Gastrocnemius medialis (tissue), 4 donors: Measurements from ENCODE around the gene CPSF3. TPM values are rescaled to one million over a fixed set of nuclear protein-coding genes. Genes with fewer than 3 reads are reported as not detected.

Experiments
- ATAC-seq, 2 donors: fragments of 150-250 bp; one replicate each; pipeline ENCODE4 v1.9.1; 2016
- DNase-seq, 2 donors: peaks; one replicate each; pipeline ENCODE4 v3.0.0-alpha.2; 2019
- H3K27ac ChIP-seq, 4 donors: fragments of 200-600 bp; sonication (generic); 1 replicate in 1 of 4; 2 replicates in 3 of 4; pipeline ENCODE4 v1.5.1; 2016 to 2018; ENCODE audit warnings: mild to moderate bottlenecking in 2 of 4, moderate library complexity in 1 of 4
- H3K27me3 ChIP-seq, 3 donors: fragments of 200-600 bp; sonication (generic) in 2 of 3; 1 replicate in 1 of 3; 2 replicates in 2 of 3; pipeline versions ENCODE4 v1.5.1 to v1.6.0; 2016 to 2019; ENCODE audit warnings: mild to moderate bottlenecking in 1 of 3, moderate library complexity in 1 of 3
- H3K36me3 ChIP-seq, 2 donors: fragments of 200-600 bp; sonication (generic) in 1 of 2; one replicate each; pipeline ENCODE4 v1.5.1; 2017 to 2018
- H3K4me1 ChIP-seq, 2 donors: fragments of 200-600 bp; sonication (generic) in 1 of 2; one replicate each; pipeline ENCODE4 v1.5.1; 2016 to 2017; ENCODE audit warnings: mild to moderate bottlenecking in 2 of 2
- H3K4me3 ChIP-seq, 4 donors: fragments of 200-600 bp; sonication (generic) in 3 of 4; 1 replicate in 1 of 4; 2 replicates in 3 of 4; pipeline ENCODE4 v1.5.1; 2016 to 2019; ENCODE audit warnings: mild to moderate bottlenecking in 2 of 4
- H3K9me3 ChIP-seq, 3 donors: fragments of 200-600 bp; sonication (generic) in 2 of 3; 1 replicate in 1 of 3; 2 replicates in 2 of 3; pipeline ENCODE4 v1.5.1; 2016 to 2019
- POLR2A ChIP-seq, 2 donors: fragments of 450-650 bp; IDR thresholded peaks; one replicate each; pipeline ENCODE4 v1.6.1; 2017; ENCODE audit warnings: antibody characterized with exemption in 2 of 2, mild to moderate bottlenecking in 2 of 2, moderate library complexity in 2 of 2
- in situ Hi-C, 4 donors: fragments of 200-750 bp; cut with MboI; loops; one replicate each; pipeline versions ENCODE4 v1.15.0 to v1.8.0; 2017; ENCODE audit warnings: low sequenced_read_pairs in 4 of 4
- intact Hi-C: fragments of 100-400 bp; cut with DNase I; formaldehyde crosslinking; loops from one replicate; pipeline ENCODE4 v1.15.1; 2023; ENCODE audit warnings: low total_unique reads
- total RNA-seq, 4 donors: library from RNA; depleted of rRNA; stranded (reverse); fragments of >200 nt; gene quantifications; one replicate each; pipeline versions ENCODE4 v1.1.0 to v1.2.3, GENCODE V29; 2016
- TF ChIP-seq, protein P1 (sequence below), 5 experiments: fragments of 450-650 bp in 3 of 5; fragments of 200-600 bp in 2 of 5; sonication (generic) in 2 of 5; IDR thresholded peaks in 4 of 5; conservative IDR thresholded peaks in 1 of 5; 1 replicate in 4 of 5; 2 replicates in 1 of 5; pipeline ENCODE4 v1.5.1; 2016 to 2019; ENCODE audit warnings: antibody characterized with exemption in 5 of 5, mild to moderate bottlenecking in 3 of 5, moderate library complexity in 3 of 5

Gene CPSF3
- total RNA-seq, 4 donors from 2014 or later, result 20.9 to 51.8 (median 24.1) TPM

DNA sequence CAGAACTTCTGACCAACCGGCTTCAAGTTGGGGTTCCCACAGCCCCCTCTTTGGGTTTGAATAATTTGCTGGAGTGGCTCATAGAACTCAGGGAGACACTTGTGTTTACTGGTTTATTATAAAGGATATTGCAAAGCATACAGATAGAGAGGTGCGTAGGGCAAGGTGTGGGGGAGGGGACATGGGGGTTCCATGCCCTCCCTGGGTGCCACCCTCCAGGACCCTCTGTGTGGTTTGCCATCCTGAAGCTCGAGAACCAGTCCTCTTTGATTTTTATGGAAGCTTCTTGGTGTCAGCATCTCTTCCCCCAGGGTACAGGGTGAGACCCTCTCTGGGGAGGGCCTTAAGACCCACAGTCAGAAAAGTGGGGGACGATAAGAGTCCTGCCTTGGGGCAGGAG is 38.9 kb upstream of the CPSF3 start:
- in situ Hi-C loops (no loop called here), intact Hi-C loops (no loop called here)
- H3K4me1 ChIP-seq, result no peaks in the 10 kb centered on the region
- no peaks in the 10 kb centered on the region for H3K9me3 ChIP-seq
- TF ChIP-seq, protein P1, sequence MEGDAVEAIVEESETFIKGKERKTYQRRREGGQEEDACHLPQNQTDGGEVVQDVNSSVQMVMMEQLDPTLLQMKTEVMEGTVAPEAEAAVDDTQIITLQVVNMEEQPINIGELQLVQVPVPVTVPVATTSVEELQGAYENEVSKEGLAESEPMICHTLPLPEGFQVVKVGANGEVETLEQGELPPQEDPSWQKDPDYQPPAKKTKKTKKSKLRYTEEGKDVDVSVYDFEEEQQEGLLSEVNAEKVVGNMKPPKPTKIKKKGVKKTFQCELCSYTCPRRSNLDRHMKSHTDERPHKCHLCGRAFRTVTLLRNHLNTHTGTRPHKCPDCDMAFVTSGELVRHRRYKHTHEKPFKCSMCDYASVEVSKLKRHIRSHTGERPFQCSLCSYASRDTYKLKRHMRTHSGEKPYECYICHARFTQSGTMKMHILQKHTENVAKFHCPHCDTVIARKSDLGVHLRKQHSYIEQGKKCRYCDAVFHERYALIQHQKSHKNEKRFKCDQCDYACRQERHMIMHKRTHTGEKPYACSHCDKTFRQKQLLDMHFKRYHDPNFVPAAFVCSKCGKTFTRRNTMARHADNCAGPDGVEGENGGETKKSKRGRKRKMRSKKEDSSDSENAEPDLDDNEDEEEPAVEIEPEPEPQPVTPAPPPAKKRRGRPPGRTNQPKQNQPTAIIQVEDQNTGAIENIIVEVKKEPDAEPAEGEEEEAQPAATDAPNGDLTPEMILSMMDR (IDR thresholded peaks at IDR 0.05 in 4 of 5, conservative IDR thresholded peaks at IDR 0.05 in 1 of 5), result no peak
- TF ChIP-seq POLR2A (IDR thresholded peaks at IDR 0.05), result no peak
- DNase-seq (no peak), ATAC-seq (no peak)
- H3K36me3 ChIP-seq, result no peaks in the 10 kb centered on the region
- no peaks in the 10 kb centered on the region for H3K27me3 ChIP-seq
- H3K4me3 ChIP-seq, result no peak overlapping the region
- H3K27ac ChIP-seq, result no peak overlapping the region

DNA sequence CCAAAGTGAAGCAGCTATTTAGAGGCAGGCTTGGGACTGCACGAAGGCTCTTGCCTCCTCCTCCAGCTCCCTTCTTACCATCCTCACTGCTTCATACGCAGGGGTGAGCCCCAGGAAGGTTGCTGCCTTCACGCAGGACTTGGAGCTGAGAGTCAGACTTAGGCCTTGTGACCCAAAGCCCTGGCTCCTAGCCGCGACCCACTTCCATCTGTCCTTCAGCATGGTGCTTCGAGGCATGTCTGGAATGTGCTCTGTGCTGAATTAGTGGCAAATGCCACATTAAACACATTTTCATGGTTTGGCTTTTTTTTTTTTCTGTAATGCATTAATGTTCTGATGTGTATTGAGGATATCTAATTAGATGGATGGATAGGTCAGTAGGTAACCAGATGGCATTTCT is 37.6 kb upstream of the CPSF3 start:
- in situ Hi-C loops (no loop called here), intact Hi-C loops (no loop called here)
- Histone ChIP-seq H3K27ac (peak overlapping the region in 1 of 4 donors; percentile 59), H3K4me1 (no peaks in the 10 kb centered on the region), H3K4me3 (no peak overlapping the region), H3K27me3 (no peaks in the 10 kb centered on the region), H3K36me3 (no peaks in the 10 kb centered on the region), H3K9me3 (no peaks in the 10 kb centered on the region)
- no peak for TF ChIP-seq POLR2A (IDR thresholded peaks at IDR 0.05)
- TF ChIP-seq, protein P1 (IDR thresholded peaks at IDR 0.05 in 4 of 5, conservative IDR thresholded peaks at IDR 0.05 in 1 of 5), result no peak
- DNase-seq, result no peak
- ATAC-seq, result no peak

DNA sequence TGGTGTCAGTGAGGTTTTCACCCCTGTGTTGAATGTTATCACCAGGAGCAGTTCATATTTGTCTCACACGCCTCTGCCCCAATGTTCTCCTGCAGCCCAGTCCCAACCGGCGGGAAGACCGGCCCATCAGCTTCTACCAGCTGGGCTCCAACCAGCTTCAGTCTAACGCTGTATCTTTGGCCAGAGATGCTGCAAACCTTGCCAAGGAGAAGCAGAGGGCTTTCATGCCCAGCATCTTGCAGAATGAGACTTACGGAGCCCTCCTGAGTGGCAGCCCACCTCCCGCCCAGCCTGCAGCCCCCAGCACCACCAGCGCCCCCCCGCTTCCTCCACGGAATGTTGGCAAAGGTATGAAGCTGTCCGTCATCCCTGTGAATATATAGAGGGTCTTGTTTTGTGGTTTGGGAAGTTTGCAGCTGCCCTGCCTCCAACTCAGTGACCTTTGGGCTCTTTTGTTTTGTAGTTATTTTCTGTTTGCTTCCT is 35.2 kb upstream of the CPSF3 start:
- Histone ChIP-seq H3K4me1 (no peaks in the 10 kb centered on the region), H3K9me3 (no peaks in the 10 kb centered on the region), H3K27ac (no peak overlapping the region), H3K4me3 (no peak overlapping the region), H3K27me3 (no peaks in the 10 kb centered on the region), H3K36me3 (no peaks in the 10 kb centered on the region)
- intact Hi-C loops (no loop called here), in situ Hi-C loops (no loop called here)
- TF ChIP-seq, protein P1 (IDR thresholded peaks at IDR 0.05 in 4 of 5, conservative IDR thresholded peaks at IDR 0.05 in 1 of 5), result no peak
- TF ChIP-seq POLR2A (IDR thresholded peaks at IDR 0.05), result no peak
- no peak for ATAC-seq
- no peak for DNase-seq

DNA sequence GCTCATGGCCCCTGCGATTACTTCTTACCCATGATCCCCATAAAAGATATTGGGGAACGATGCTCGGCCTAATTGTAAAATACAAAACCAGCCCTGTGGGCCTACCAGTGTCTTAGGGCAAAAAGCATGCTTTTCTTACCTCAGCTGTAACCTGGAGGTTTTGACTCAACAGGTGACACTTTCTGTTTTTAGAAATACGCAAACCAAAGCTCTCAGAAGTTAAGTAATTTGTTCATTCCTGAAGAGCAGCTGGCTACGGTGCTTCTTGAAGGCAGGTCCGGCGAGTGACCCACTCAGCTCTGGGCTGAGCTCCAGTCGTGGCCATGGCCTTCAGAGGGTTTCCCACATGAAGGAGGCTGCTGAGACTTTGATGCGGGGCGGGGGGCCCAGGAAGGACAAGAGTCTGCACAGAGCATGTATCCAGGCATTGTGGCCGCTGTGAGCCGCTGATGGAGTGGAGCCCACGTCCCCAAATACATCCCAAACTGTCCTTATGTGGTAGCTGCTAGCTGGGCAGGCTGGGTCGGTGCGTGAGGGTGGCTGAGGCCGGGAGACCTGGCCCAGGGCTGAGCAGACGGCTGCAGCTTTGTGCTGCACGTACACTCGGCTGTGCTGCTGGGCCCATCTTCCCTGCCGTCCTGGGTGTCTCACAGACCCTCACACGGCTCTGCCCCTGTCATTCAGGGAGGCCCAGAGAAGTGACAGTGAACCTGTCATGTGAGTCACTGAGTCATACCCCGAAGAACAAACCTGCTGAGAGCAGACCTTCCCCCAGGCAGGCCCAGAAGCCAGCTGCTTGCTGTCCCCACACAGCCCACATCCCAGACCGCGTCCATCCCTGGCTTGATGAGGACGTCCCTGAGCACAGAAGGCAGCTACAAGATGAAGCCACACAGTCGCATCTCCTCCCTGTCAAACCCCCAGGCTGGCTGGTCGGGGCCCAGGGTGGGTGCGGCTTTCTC is 34.2 kb upstream of the CPSF3 start:
- Histone ChIP-seq H3K9me3 (no peaks in the 10 kb centered on the region), H3K36me3 (no peaks in the 10 kb centered on the region), H3K27ac (no peak overlapping the region), H3K27me3 (no peaks in the 10 kb centered on the region), H3K4me3 (no peak overlapping the region), H3K4me1 (peaks cover 0 to 5% of the 10 kb centered on the region in 2 donors)
- TF ChIP-seq POLR2A (IDR thresholded peaks at IDR 0.05), result no peak
- TF ChIP-seq, protein P1 (IDR thresholded peaks at IDR 0.05 in 4 of 5, conservative IDR thresholded peaks at IDR 0.05 in 1 of 5), result no peak
- no peak for ATAC-seq
- in situ Hi-C loops, result no loop called here
- intact Hi-C loops, result no loop called here
- DNase-seq, result peak in 1 of 2 donors; percentile 6
